ENCODE data around the gene STAC. TPM values are rescaled to one million over a fixed set of nuclear protein-coding genes. Genes with fewer than 3 reads are reported as not detected.

STAC gene
- total and polyA plus RNA-seq, 2 donors from 2014 or later = 3.2 to 6.2 TPM

- Histone ChIP-seq H3K9me3 (ENCODE audit: control insufficient read depth in 2 of 3, insufficient read depth in 1 of 3, low read length in 3 of 3) (no peaks in the 10 kb centered on the region), H3K27me3 (ENCODE audit: control insufficient read depth, insufficient read depth, low read length) (no peaks in the 10 kb centered on the region), H3K4me3 (ENCODE audit: low read length in 3 of 3) (no peak overlapping the region), H3K36me3 (ENCODE audit: control insufficient read depth in 2 of 3, insufficient read depth in 3 of 3, low read length in 3 of 3) (no peaks in the 10 kb centered on the region), H3K27ac (ENCODE audit: low read depth in 2 of 2, low read length in 2 of 2) (peak overlapping the region in 1 of 2 donors; percentile 65), H3K4me1 (ENCODE audit: control insufficient read depth in 2 of 3, insufficient read depth in 2 of 3, low read depth in 1 of 3, low read length in 3 of 3) (peaks cover 5 to 29% (median 11%) of the 10 kb centered on the region in 3 donors), H3K9ac (ENCODE audit: low read length in 3 of 3) (no peak overlapping the region)
- FAIRE-seq (no peak), DNase-seq (no peak)
- TF ChIP-seq CTCF (IDR thresholded peaks at IDR 0.05; ENCODE audit: borderline replicate concordance, extremely low read depth, insufficient read depth) = no peak
- intact Hi-C loops (cut with DNase I) = no loop called here
These were observed 107.3 kb downstream of the STAC start for GRCh38 chr3:36487616-36488015.

- Histone ChIP-seq H3K27me3 (ENCODE audit: control insufficient read depth, insufficient read depth, low read length) (no peaks in the 10 kb centered on the region), H3K4me3 (ENCODE audit: low read length in 3 of 3) (no peak overlapping the region), H3K36me3 (ENCODE audit: control insufficient read depth in 2 of 3, insufficient read depth in 3 of 3, low read length in 3 of 3) (no peaks in the 10 kb centered on the region), H3K9me3 (ENCODE audit: control insufficient read depth in 2 of 3, insufficient read depth in 1 of 3, low read length in 3 of 3) (no peaks in the 10 kb centered on the region), H3K9ac (ENCODE audit: low read length in 3 of 3) (no peak overlapping the region), H3K4me1 (ENCODE audit: control insufficient read depth in 2 of 3, insufficient read depth in 2 of 3, low read depth in 1 of 3, low read length in 3 of 3) (peaks cover 10 to 29% (median 11%) of the 10 kb centered on the region in 3 donors), H3K27ac (ENCODE audit: low read depth in 2 of 2, low read length in 2 of 2) (peak overlapping the region; percentile 65 to 71)
- peak in 4 of 5 donors; percentile 48 to 87 (median 71) for DNase-seq
- FAIRE-seq = peak; percentile 32
- intact Hi-C loops (cut with DNase I) = no loop called here
- TF ChIP-seq CTCF (IDR thresholded peaks at IDR 0.05; ENCODE audit: borderline replicate concordance, extremely low read depth, insufficient read depth) = no peak
These were observed 107.9 kb downstream of the STAC start for GRCh38 chr3:36488077-36488789.

- Histone ChIP-seq H3K4me3 (ENCODE audit: low read length in 3 of 3) (no peak overlapping the region), H3K9ac (ENCODE audit: low read length in 3 of 3) (no peak overlapping the region), H3K9me3 (ENCODE audit: control insufficient read depth in 2 of 3, insufficient read depth in 1 of 3, low read length in 3 of 3) (no peaks in the 10 kb centered on the region), H3K27me3 (ENCODE audit: control insufficient read depth, insufficient read depth, low read length) (no peaks in the 10 kb centered on the region), H3K27ac (ENCODE audit: low read depth in 2 of 2, low read length in 2 of 2) (no peak overlapping the region), H3K4me1 (ENCODE audit: control insufficient read depth in 2 of 3, insufficient read depth in 2 of 3, low read depth in 1 of 3, low read length in 3 of 3) (peaks cover 10 to 29% (median 11%) of the 10 kb centered on the region in 3 donors), H3K36me3 (ENCODE audit: control insufficient read depth in 2 of 3, insufficient read depth in 3 of 3, low read length in 3 of 3) (no peaks in the 10 kb centered on the region)
- no peak for FAIRE-seq
- no peak for TF ChIP-seq CTCF (IDR thresholded peaks at IDR 0.05; ENCODE audit: borderline replicate concordance, extremely low read depth, insufficient read depth)
- no peak for DNase-seq
- intact Hi-C loops (cut with DNase I) = no loop called here
These were observed 108.8 kb downstream of the STAC start for GRCh38 chr3:36489101-36489500.
